HepG2 (cell line): ENCODE results near the gene TM9SF2. TPM values are rescaled to one million over a fixed set of nuclear protein-coding genes. Genes with fewer than 3 reads are reported as not detected.

Source experiments
- CENPX ChIP-seq: sonication (generic); formaldehyde crosslinking; IDR thresholded peaks from 2 replicates; pipeline ENCODE4 v1.9.0; 2021; ENCODE audit warnings: mild to moderate bottlenecking, missing genetic modification reagents, moderate library complexity
- ESRRA ChIP-seq: sonication (generic); formaldehyde crosslinking; IDR thresholded peaks from 2 replicates; pipeline ENCODE4 v1.5.1; 2020; ENCODE audit warnings: mild to moderate bottlenecking, low read depth, missing genetic modification reagents
- HDAC1 ChIP-seq: sonication (generic); formaldehyde crosslinking; IDR thresholded peaks from 2 replicates; pipeline ENCODE4 v1.5.1; 2020; ENCODE audit warnings: mild to moderate bottlenecking, missing genetic modification reagents
- HOXA3 ChIP-seq: sonication (generic); formaldehyde crosslinking; IDR thresholded peaks from 2 replicates; pipeline ENCODE4 v1.5.0; 2020; ENCODE audit warnings: missing genetic modification reagents
- HOXA7 ChIP-seq: sonication (generic); formaldehyde crosslinking; IDR thresholded peaks from 2 replicates; pipeline ENCODE4 v1.8.1; 2022; ENCODE audit warnings: mild to moderate bottlenecking, missing genetic modification reagents, moderate library complexity
- IRF2 ChIP-seq: IDR thresholded peaks from 2 replicates; pipeline ENCODE4 v1.6.1; 2018; ENCODE audit warnings: missing genetic modification reagents, missing compliant biosample characterization
- RFXANK ChIP-seq: IDR thresholded peaks from 2 replicates; pipeline ENCODE4 v1.6.1; 2016
- SALL1 ChIP-seq: sonication (generic); formaldehyde crosslinking; IDR thresholded peaks from 2 replicates; pipeline ENCODE4 v1.8.0; 2022; ENCODE audit warnings: mild to moderate bottlenecking, missing genetic modification reagents
- SUZ12 ChIP-seq: fragments of 150-350 bp; IDR thresholded peaks from 2 replicates; pipeline ENCODE4 v1.6.1; 2014; ENCODE audit warnings: low read depth, low read length
- WIZ ChIP-seq: sonication (generic); formaldehyde crosslinking; IDR thresholded peaks from 2 replicates; pipeline ENCODE4 v1.5.1; 2020; ENCODE audit warnings: mild to moderate bottlenecking, missing genetic modification reagents
- ZBTB21 ChIP-seq: sonication (generic); formaldehyde crosslinking; IDR thresholded peaks from 2 replicates; pipeline ENCODE4 v1.4.0; 2020; ENCODE audit warnings: missing genetic modification reagents
- ZC3H13 ChIP-seq: sonication (generic); formaldehyde crosslinking; IDR thresholded peaks from 2 replicates; pipeline ENCODE4 v1.8.1; 2023; ENCODE audit warnings: mild to moderate bottlenecking, missing genetic modification reagents, moderate library complexity
- ZFP36L2 ChIP-seq: sonication (generic); formaldehyde crosslinking; IDR thresholded peaks from 2 replicates; pipeline ENCODE4 v1.4.0; 2020; ENCODE audit warnings: missing genetic modification reagents
- ZMAT3 ChIP-seq: sonication (generic); formaldehyde crosslinking; conservative IDR thresholded peaks from 2 replicates; pipeline ENCODE4 v1.7.0; 2021; ENCODE audit warnings: missing genetic modification reagents
- ZMYM4 ChIP-seq: sonication (generic); formaldehyde crosslinking; IDR thresholded peaks from 2 replicates; pipeline ENCODE4 v1.8.1; 2023; ENCODE audit warnings: mild to moderate bottlenecking, missing genetic modification reagents
- ZNF30 ChIP-seq: sonication (generic); formaldehyde crosslinking; IDR thresholded peaks from 2 replicates; pipeline ENCODE4 v1.5.0; 2020; ENCODE audit warnings: mild to moderate bottlenecking, missing genetic modification reagents
- ZNF331 ChIP-seq: sonication (generic); formaldehyde crosslinking; IDR thresholded peaks from 2 replicates; pipeline ENCODE4 v1.4.0; 2020; ENCODE audit warnings: missing genetic modification reagents
- ZNF367 ChIP-seq: sonication (generic); formaldehyde crosslinking; IDR thresholded peaks from 2 replicates; pipeline ENCODE4 v1.4.0; 2020; ENCODE audit warnings: missing genetic modification reagents, borderline replicate concordance
- ZNF746 ChIP-seq: sonication (generic); formaldehyde crosslinking; IDR thresholded peaks from 2 replicates; pipeline ENCODE4 v1.8.0; 2022; ENCODE audit warnings: mild to moderate bottlenecking, missing genetic modification reagents
- ZNF83 ChIP-seq: sonication (generic); formaldehyde crosslinking; IDR thresholded peaks from 2 replicates; pipeline ENCODE4 v1.4.0; 2020; ENCODE audit warnings: missing genetic modification reagents, mild to moderate bottlenecking, borderline replicate concordance
- ZNF850 ChIP-seq: sonication (generic); formaldehyde crosslinking; conservative IDR thresholded peaks from 2 replicates; pipeline ENCODE4 v1.9.0; 2021; ENCODE audit warnings: mild to moderate bottlenecking, missing genetic modification reagents
- polyA plus RNA-seq, 8 experiments: library from polyadenylated mRNA; depleted of rRNA in 3 of 8; stranded (reverse) in 7 of 8; unstranded in 1 of 8; fragments of >200 nt; fragmentation: Illumina TruSeq in 4 of 8; extraction: Trizol in 4 of 8; gene quantifications; 2 replicates each; pipeline versions ENCODE4 v1.2.1 to v1.2.3, GENCODE V29; 2011 to 2016; ENCODE audit warnings: low read depth in 4 of 8, missing spikeins in 1 of 8, mixed read lengths in 1 of 8; ENCODE audit not compliant: insufficient read depth in 1 of 8
- total RNA-seq, 5 experiments: library from RNA; depleted of rRNA; stranded (reverse); fragments of >200 nt; fragmentation: Illumina TruSeq; extraction: Trizol; gene quantifications; 2 replicates each; pipeline ENCODE4 v1.2.3, GENCODE V29; 2016; ENCODE audit warnings: low read depth in 1 of 5
- TF ChIP-seq, protein P1 (sequence below): sonication (generic); formaldehyde crosslinking; IDR thresholded peaks from 2 replicates; pipeline ENCODE4 v1.5.0; 2020; ENCODE audit warnings: missing genetic modification reagents
- TF ChIP-seq, protein P2 (sequence below): sonication (generic); formaldehyde crosslinking; IDR thresholded peaks from 2 replicates; pipeline ENCODE4 v1.5.1; 2020; ENCODE audit warnings: missing genetic modification reagents, mild to moderate bottlenecking, borderline replicate concordance
- TF ChIP-seq, protein P3 (sequence below): sonication (generic); formaldehyde crosslinking; IDR thresholded peaks from 2 replicates; pipeline ENCODE4 v1.4.0; 2020; ENCODE audit warnings: missing genetic modification reagents
- TF ChIP-seq, protein P4 (sequence below): sonication (generic); formaldehyde crosslinking; IDR thresholded peaks from 2 replicates; pipeline ENCODE4 v1.9.0; 2022; ENCODE audit warnings: missing genetic modification reagents, mild to moderate bottlenecking, borderline replicate concordance
- TF ChIP-seq, protein P5 (sequence below): sonication (generic); formaldehyde crosslinking; IDR thresholded peaks from 2 replicates; pipeline ENCODE4 v1.4.0; 2020; ENCODE audit warnings: mild to moderate bottlenecking, low read depth, missing genetic modification reagents

Gene TM9SF2
- total and polyA plus RNA-seq, 2 of the 13 experiments (the other 11 are each of a cell fraction or from before 2014, with no cell fraction given) = 94.1 to 123 TPM

DNA sequence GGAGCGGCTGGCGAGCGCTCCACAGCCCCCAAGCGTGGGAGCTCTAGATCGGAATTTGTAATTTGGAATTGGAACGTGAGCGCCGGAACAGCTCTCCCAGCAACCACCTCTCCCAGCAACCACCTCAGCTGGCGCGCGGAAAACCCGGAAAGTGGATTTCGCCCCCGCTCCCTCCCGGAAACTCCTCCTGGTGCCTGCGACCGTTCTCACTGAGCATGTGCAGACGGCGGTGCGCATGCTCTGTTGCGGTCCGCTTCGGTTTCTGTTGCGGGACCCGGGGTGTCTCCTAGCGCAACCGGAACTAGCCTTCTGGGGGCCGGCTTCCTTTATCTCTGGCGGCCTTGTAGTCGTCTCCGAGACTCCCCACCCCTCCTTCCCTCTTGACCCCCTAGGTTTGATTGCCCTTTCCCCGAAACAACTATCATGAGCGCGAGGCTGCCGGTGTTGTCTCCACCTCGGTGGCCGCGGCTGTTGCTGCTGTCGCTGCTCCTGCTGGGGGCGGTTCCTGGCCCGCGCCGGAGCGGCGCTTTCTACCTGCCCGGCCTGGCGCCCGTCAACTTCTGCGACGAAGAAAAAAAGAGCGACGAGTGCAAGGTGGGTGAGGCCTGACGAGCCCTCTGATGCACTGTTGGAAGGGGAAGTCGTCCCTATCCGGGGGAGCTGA is at the start of gene TM9SF2 (continued):
- TF ChIP-seq RFXANK (CRISPR knock-in tag) = no peak
- TF ChIP-seq ZC3H13 = no peak
- TF ChIP-seq SALL1 (CRISPR knock-in tag) = peak; percentile 83
- peak; percentile 83 for TF ChIP-seq ZMYM4 (CRISPR knock-in tag)
- TF ChIP-seq ZNF331 (CRISPR knock-in tag) = peak; percentile 29; the same call in 1 of the 2 replicates
- TF ChIP-seq ZNF30 (CRISPR knock-in tag) = no peak
- TF ChIP-seq, protein P1, sequence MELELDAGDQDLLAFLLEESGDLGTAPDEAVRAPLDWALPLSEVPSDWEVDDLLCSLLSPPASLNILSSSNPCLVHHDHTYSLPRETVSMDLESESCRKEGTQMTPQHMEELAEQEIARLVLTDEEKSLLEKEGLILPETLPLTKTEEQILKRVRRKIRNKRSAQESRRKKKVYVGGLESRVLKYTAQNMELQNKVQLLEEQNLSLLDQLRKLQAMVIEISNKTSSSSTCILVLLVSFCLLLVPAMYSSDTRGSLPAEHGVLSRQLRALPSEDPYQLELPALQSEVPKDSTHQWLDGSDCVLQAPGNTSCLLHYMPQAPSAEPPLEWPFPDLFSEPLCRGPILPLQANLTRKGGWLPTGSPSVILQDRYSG (CRISPR knock-in tag) = 0 out of 2 replicates have a peak, but pooled peaks have one; percentile 47
- TF ChIP-seq HOXA7 (CRISPR knock-in tag) = no peak
- TF ChIP-seq ZNF850 (CRISPR knock-in tag) = no peak
- no peak; the same call in 1 of the 2 replicates for TF ChIP-seq ZMAT3 (CRISPR knock-in tag)
- TF ChIP-seq, protein P2, sequence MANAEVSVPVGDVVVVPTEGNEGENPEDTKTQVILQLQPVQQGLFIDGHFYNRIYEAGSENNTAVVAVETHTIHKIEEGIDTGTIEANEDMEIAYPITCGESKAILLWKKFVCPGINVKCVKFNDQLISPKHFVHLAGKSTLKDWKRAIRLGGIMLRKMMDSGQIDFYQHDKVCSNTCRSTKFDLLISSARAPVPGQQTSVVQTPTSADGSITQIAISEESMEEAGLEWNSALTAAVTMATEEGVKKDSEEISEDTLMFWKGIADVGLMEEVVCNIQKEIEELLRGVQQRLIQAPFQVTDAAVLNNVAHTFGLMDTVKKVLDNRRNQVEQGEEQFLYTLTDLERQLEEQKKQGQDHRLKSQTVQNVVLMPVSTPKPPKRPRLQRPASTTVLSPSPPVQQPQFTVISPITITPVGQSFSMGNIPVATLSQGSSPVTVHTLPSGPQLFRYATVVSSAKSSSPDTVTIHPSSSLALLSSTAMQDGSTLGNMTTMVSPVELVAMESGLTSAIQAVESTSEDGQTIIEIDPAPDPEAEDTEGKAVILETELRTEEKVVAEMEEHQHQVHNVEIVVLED (CRISPR knock-in tag) = peak; percentile 78
- peak; percentile 85; the same call in 1 of the 2 replicates for TF ChIP-seq HOXA3 (CRISPR knock-in tag)
- TF ChIP-seq ZFP36L2 (CRISPR knock-in tag) = no peak
- TF ChIP-seq HDAC1 (CRISPR knock-in tag) = peak; percentile 83
- TF ChIP-seq, protein P3, sequence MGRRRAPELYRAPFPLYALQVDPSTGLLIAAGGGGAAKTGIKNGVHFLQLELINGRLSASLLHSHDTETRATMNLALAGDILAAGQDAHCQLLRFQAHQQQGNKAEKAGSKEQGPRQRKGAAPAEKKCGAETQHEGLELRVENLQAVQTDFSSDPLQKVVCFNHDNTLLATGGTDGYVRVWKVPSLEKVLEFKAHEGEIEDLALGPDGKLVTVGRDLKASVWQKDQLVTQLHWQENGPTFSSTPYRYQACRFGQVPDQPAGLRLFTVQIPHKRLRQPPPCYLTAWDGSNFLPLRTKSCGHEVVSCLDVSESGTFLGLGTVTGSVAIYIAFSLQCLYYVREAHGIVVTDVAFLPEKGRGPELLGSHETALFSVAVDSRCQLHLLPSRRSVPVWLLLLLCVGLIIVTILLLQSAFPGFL (CRISPR knock-in tag) = no peak
- TF ChIP-seq CENPX (CRISPR knock-in tag) = no peak
- no peak for TF ChIP-seq ZBTB21 (CRISPR knock-in tag)
- TF ChIP-seq WIZ = no peak
- no peak; the same call in 1 of the 2 replicates for TF ChIP-seq ESRRA
- no peak for TF ChIP-seq ZNF83
- TF ChIP-seq, protein P4, sequence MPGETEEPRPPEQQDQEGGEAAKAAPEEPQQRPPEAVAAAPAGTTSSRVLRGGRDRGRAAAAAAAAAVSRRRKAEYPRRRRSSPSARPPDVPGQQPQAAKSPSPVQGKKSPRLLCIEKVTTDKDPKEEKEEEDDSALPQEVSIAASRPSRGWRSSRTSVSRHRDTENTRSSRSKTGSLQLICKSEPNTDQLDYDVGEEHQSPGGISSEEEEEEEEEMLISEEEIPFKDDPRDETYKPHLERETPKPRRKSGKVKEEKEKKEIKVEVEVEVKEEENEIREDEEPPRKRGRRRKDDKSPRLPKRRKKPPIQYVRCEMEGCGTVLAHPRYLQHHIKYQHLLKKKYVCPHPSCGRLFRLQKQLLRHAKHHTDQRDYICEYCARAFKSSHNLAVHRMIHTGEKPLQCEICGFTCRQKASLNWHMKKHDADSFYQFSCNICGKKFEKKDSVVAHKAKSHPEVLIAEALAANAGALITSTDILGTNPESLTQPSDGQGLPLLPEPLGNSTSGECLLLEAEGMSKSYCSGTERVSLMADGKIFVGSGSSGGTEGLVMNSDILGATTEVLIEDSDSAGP (CRISPR knock-in tag) = peak; percentile 76; the same call in 1 of the 2 replicates
- TF ChIP-seq, protein P5, sequence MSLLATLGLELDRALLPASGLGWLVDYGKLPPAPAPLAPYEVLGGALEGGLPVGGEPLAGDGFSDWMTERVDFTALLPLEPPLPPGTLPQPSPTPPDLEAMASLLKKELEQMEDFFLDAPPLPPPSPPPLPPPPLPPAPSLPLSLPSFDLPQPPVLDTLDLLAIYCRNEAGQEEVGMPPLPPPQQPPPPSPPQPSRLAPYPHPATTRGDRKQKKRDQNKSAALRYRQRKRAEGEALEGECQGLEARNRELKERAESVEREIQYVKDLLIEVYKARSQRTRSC = no peak
- TF ChIP-seq SUZ12 = no peak
- peak; percentile 92 for TF ChIP-seq IRF2 (CRISPR knock-in tag)
- no peak for TF ChIP-seq ZNF746 (CRISPR knock-in tag)
- TF ChIP-seq ZNF367 (CRISPR knock-in tag) = no peak
